IPS-NIHi7 (cell line): ENCODE results near the gene ABCA10.

Experiments used
- DNase-seq: peaks from one replicate; pipeline ENCODE4 v3.0.0; 2012; ENCODE audit warnings: mixed read lengths; ENCODE audit errors: extremely low spot score

Gene ABCA10

DNA sequence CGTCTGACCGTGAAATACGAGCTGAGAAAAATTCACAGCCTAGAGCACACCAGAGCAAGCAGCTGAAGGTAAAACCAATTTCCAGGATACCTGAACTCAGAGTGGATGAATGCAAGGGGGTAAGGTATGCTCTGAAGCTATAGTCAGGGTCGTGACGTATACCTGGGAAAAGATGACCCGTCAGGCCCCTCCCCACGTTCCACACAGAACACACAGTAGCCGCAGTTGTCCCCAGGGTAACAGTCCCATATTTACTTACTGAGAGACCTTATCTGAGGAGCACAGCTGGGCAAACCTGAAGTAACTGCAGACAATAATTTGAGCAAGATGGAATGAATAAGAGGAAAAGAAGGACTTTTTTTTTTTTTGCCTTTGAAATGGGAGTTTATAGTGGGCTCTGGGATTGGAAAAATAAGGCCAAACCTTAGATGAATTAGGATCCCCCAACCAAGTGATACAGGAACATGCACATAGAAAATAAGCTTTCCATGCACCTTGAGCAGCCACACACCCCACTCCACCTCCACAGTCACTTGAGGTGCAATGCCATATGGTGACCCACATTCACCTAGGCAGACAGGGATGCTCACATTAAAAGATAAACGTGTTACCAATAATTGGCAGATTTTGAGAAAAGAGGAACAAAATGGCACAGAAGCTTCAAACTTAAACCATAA lies 124.9 kb downstream of the ABCA10 start:
- no peak for DNase-seq

DNA sequence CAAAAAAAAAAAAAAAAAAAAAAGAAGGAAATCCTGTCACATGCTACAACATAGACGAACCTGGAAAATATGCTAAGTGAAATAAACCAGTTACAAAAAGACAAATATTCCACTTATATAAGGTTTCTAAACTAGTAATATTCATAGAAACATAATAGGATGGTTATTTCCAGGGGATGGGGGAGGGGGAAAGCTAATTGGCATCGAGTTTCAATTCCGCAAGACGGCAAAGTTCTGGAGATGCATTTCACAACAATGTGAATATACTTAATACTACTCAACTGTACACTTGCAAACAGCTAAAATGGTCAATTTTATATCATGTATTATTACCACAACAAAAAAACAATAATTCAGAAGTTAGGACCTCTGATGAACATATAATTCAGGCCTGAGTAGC lies 130.0 kb downstream of the ABCA10 start:
- DNase-seq = no peak
